ENCODE measurements around the gene VOPP1. TPM values are rescaled to one million over a fixed set of nuclear protein-coding genes. Genes with fewer than 3 reads are reported as not detected.

VOPP1 gene
- total and polyA plus RNA-seq, 10 of the 15 experiments (the other 5 are each of a cell fraction or from before 2014, with no cell fraction given): 32.8 to 206 (median 129) TPM

DNA sequence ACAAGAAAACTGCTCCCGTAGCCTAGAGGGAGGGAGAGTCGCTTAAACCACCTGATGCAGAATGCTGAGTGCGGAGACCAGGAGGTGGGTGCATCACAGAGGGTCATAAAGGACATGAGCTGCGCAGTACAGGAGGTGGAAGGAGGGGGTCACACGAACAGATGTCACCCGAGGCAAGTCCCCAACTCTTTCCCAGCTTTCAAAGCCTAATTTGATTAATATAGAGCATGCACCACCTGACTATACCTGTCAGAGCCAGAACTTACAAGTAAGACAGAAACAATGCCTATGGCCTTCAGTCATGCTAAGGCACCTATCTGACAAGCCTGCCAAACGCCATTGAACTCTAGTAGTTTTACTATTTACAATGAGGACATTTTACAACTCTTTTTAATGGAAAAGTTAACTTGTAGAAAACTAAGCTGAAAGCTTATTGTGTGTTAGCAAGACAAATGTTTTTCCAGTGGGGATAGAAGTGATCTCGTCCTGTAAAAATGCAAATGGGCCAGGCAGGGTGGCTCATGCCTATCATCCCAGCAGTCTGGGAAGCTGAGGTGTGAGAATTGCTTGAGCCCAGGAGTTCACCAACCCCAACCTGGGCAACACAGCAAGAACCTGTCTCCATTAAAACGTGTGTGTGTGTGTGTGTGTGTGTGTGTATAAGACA is 1.1 kb upstream of the VOPP1 start:
- no TSS peak for BruUV-seq (replicated peaks)
- ChIA-PET POLR2A (interaction anchor here (0.8 to 2.2 kb wide), 5 partner anchors 19 to 396 kb away, joined by 3 to 14 read pairs (median 3); no protein-coding TSS in a partner anchor), RAD21 (ENCODE audit: unreplicated experiment) (interaction anchor here (0.8 to 11.6 kb wide), 10 partner anchors 15 to 533 kb away, joined by 3 to 245 read pairs (median 4); partner anchors contain the start of gene CHCHD2), CTCF (interaction anchor here (0.7 to 3.0 kb wide), 12 partner anchors 8 to 59 kb away, joined by 3 to 13 read pairs (median 4); no protein-coding TSS in a partner anchor), SMC1A (ENCODE audit: uncharacterized antibody, unreplicated experiment) (interaction anchor here (0.7 to 12.6 kb wide), 15 partner anchors 9 to 293 kb away, joined by 3 to 263 read pairs (median 4); no protein-coding TSS in a partner anchor)
- DNase-seq (ENCODE audit: low read depth, low spot score) (no peak), FAIRE-seq (no peak), ATAC-seq (no peak)
- H2AFZ ChIP-seq (ENCODE audit: control insufficient read depth, low read depth, low read length): peak overlapping the region; percentile 87
- H3K9ac ChIP-seq (ENCODE audit: control insufficient read depth, insufficient read depth, low read length): peak overlapping the region; percentile 78
- in situ Hi-C loops (cut with MboI) (loop anchor here (25.0 kb wide), 1 partner anchor 811 kb away; the partner anchor contains the start of gene SEC61G), intact Hi-C loops (cut with micrococcal nuclease; ENCODE audit: unreplicated experiment) (loop anchor here (5.0 kb wide), 1 partner anchor 479 kb away; the partner anchor contains the start of genes CCT6A and PSPH)
- H3K4me2 ChIP-seq (ENCODE audit: control insufficient read depth, insufficient read depth): peak overlapping the region; percentile 69
- peak overlapping the region; percentile 78 for H3K27ac ChIP-seq (ENCODE audit: control insufficient read depth, insufficient read depth)
- no peaks in the 10 kb centered on the region for H3K27me3 ChIP-seq (replicated peaks in 1 of 2; ENCODE audit: control insufficient read depth in 2 of 2, insufficient read depth in 2 of 2, low read length in 1 of 2)
- H3K4me3 ChIP-seq: peak overlapping the region; percentile 80
- H3K4me1 ChIP-seq (ENCODE audit: control insufficient read depth, insufficient read depth, low read length): peaks cover 18% of the 10 kb centered on the region
- H3K36me3 ChIP-seq (ENCODE audit: control insufficient read depth in 2 of 2, insufficient read depth in 2 of 2, low read length in 1 of 2): no peaks in the 10 kb centered on the region
- H3K79me2 ChIP-seq (ENCODE audit: control insufficient read depth, insufficient read depth, low read length): peaks cover 47% of the 10 kb centered on the region
- H4K20me1 ChIP-seq (ENCODE audit: control insufficient read depth, insufficient read depth): no peaks in the 10 kb centered on the region
- H3K9me3 ChIP-seq (replicated peaks; ENCODE audit: control insufficient read depth, insufficient read depth, low read length): no peaks in the 10 kb centered on the region
- WGBS (ENCODE audit: insufficient coverage, insufficient replicate concordance, low lambda C conversion rate, missing lambda C conversion rate): 61% methylated on average over 9 of the region's 9 CpGs
- TF ChIP-seq TBL1XR1 (IDR thresholded peaks at IDR 0.05; ENCODE audit: low read depth, low read length): no peak
- TF ChIP-seq, protein P1, sequence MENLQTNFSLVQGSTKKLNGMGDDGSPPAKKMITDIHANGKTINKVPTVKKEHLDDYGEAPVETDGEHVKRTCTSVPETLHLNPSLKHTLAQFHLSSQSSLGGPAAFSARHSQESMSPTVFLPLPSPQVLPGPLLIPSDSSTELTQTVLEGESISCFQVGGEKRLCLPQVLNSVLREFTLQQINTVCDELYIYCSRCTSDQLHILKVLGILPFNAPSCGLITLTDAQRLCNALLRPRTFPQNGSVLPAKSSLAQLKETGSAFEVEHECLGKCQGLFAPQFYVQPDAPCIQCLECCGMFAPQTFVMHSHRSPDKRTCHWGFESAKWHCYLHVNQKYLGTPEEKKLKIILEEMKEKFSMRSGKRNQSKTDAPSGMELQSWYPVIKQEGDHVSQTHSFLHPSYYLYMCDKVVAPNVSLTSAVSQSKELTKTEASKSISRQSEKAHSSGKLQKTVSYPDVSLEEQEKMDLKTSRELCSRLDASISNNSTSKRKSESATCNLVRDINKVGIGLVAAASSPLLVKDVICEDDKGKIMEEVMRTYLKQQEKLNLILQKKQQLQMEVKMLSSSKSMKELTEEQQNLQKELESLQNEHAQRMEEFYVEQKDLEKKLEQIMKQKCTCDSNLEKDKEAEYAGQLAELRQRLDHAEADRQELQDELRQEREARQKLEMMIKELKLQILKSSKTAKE (IDR thresholded peaks at IDR 0.05; ENCODE audit: low read depth, poor library complexity, severe bottlenecking): no peak
- no peak for TF ChIP-seq LARP7 (IDR thresholded peaks at IDR 0.05)
- TF ChIP-seq ASH2L (IDR thresholded peaks at IDR 0.05; ENCODE audit: borderline replicate concordance, low read depth): no peak
- no peak for TF ChIP-seq STAT3 (IDR thresholded peaks at IDR 0.05; ENCODE audit: low read depth, low read length)
- TF ChIP-seq YBX1 (IDR thresholded peaks at IDR 0.05): no peak
- TF ChIP-seq ESRRA (IDR thresholded peaks at IDR 0.05; ENCODE audit: low read length): no peak
- no peak for TF ChIP-seq ZNF24 (IDR thresholded peaks at IDR 0.05)
- TF ChIP-seq BCL11A (IDR thresholded peaks at IDR 0.05; ENCODE audit: low read depth, low read length): no peak
